HEK293T (cell line): ENCODE measurements around the gene BRCA2.

Experiments
- CTCF ChIA-PET: fragments of 350-600 bp; formaldehyde crosslinking; extraction: SDS; loops from one replicate; lab custom pipeline; 2021; ENCODE audit warnings: antibody characterized with exemption, inconsistent platforms; lab: Yijun Ruan, JAX
- POLR2A ChIA-PET: fragments of 350-600 bp; formaldehyde crosslinking; extraction: SDS; loops from one replicate; lab custom pipeline; 2020; ENCODE audit warnings: antibody characterized with exemption, inconsistent platforms; lab: Yijun Ruan, JAX
- DNase-seq: peaks from one replicate; pipeline ENCODE4 v3.0.0; 2012; ENCODE audit warnings: mixed read lengths; ENCODE audit errors: extremely low spot score
- ARNT ChIP-seq: fragments of 450-650 bp; IDR thresholded peaks from 2 replicates; pipeline ENCODE4 v1.6.1; 2017; ENCODE audit warnings: mild to moderate bottlenecking
- BHLHE40 ChIP-seq: fragments of 450-650 bp; IDR thresholded peaks from 2 replicates; pipeline ENCODE4 v1.6.1; 2016; ENCODE audit warnings: mild to moderate bottlenecking, moderate library complexity, borderline replicate concordance
- CTBP1 ChIP-seq: fragments of 450-650 bp; IDR thresholded peaks from 2 replicates; pipeline ENCODE4 v1.6.1; 2016; ENCODE audit warnings: borderline replicate concordance
- ELF4 ChIP-seq: fragments of 450-650 bp; IDR thresholded peaks from 2 replicates; pipeline ENCODE4 v1.6.1; 2017; ENCODE audit warnings: antibody characterized with exemption
- FOXA1 ChIP-seq: fragments of 450-650 bp; IDR thresholded peaks from 2 replicates; pipeline ENCODE4 v1.6.1; 2016; ENCODE audit warnings: mild to moderate bottlenecking
- FOXK2 ChIP-seq: fragments of 450-650 bp; IDR thresholded peaks from 2 replicates; pipeline ENCODE4 v1.6.1; 2016; ENCODE audit warnings: mild to moderate bottlenecking
- FOXM1 ChIP-seq: fragments of 450-650 bp; IDR thresholded peaks from 2 replicates; pipeline ENCODE4 v1.6.1; 2017; ENCODE audit warnings: mild to moderate bottlenecking, borderline replicate concordance
- HDGF ChIP-seq: fragments of 450-650 bp; IDR thresholded peaks from 2 replicates; pipeline ENCODE4 v1.6.1; 2017; ENCODE audit warnings: antibody characterized with exemption, borderline replicate concordance
- L3MBTL2 ChIP-seq: fragments of 450-650 bp; conservative IDR thresholded peaks from 2 replicates; pipeline ENCODE4 v1.6.1; 2016; ENCODE audit warnings: mild to moderate bottlenecking
- LEF1 ChIP-seq: fragments of 450-650 bp; IDR thresholded peaks from 2 replicates; pipeline ENCODE4 v1.6.1; 2017; ENCODE audit warnings: mild to moderate bottlenecking, borderline replicate concordance
- NFRKB ChIP-seq: fragments of 450-650 bp; IDR thresholded peaks from 2 replicates; pipeline ENCODE4 v1.6.1; 2016; ENCODE audit warnings: mild to moderate bottlenecking, moderate library complexity
- PKNOX1 ChIP-seq: fragments of 450-650 bp; IDR thresholded peaks from 2 replicates; pipeline ENCODE4 v1.6.1; 2016
- SP1 ChIP-seq: fragments of 450-650 bp; IDR thresholded peaks from 2 replicates; pipeline ENCODE4 v1.6.1; 2017
- SUZ12 ChIP-seq: fragments of 450-650 bp; IDR thresholded peaks from 2 replicates; pipeline ENCODE4 v1.6.1; 2016; ENCODE audit warnings: mild to moderate bottlenecking
- TARDBP ChIP-seq: fragments of 450-650 bp; IDR thresholded peaks from 2 replicates; pipeline ENCODE4 v1.6.1; 2016
- ZNF384 ChIP-seq: fragments of 450-650 bp; IDR thresholded peaks from 2 replicates; pipeline ENCODE4 v1.6.1; 2016

The BRCA2 gene

DNA sequence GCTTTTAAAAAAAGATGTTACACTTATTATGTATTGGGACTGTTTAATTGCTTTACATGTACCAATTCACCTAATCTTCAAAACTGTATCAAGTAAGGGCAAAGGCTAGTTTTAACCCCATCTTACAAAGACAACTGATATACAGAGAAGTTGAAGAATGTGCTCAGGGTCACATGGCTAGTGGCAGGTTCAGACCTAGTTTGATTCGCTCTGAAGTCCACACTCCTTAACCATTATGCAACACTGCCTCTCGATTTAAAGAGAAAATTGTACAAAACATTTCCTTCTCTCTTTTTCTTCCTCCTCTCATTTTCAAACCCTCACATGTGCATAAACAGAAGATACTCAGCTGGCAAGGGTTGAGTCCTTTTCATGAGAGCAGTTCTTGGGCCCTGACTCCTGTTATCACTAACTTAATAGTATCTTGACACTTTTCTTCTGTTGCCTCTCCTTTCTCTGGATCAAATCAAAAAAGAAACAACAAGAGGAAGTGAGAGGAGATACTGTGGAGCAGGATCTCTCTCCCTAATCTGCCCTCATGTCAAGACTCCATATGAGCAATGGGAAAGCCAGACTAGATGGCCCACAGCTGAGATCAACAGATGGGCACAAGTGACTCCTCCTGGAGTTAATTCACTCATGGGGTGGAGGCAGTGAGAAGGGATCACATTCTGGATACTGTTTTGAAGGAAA, 131.6 kb downstream of the BRCA2 start:
- CTCF ChIA-PET, result no interaction called here

GRCh38 chr13:32447894-32448623, 132.8 kb downstream of the BRCA2 start:
- ChIA-PET POLR2A (no interaction called here), CTCF (interaction anchor here (1.1 kb wide), 1 partner anchor 538 kb away, joined by 3 read pairs; no protein-coding TSS in a partner anchor)
- no peak for TF ChIP-seq ARNT
- no peak for TF ChIP-seq CTBP1
- TF ChIP-seq SUZ12, result no peak
- TF ChIP-seq ELF4, result no peak
- TF ChIP-seq LEF1, result no peak
- TF ChIP-seq FOXA1, result no peak
- no peak for TF ChIP-seq BHLHE40
- TF ChIP-seq TARDBP, result no peak
- TF ChIP-seq L3MBTL2, result no peak
- no peak for TF ChIP-seq PKNOX1
- TF ChIP-seq HDGF, result no peak
- no peak for TF ChIP-seq SP1
- TF ChIP-seq ZNF384, result no peak
- no peak for TF ChIP-seq FOXK2
- TF ChIP-seq FOXM1, result no peak
- no peak for TF ChIP-seq NFRKB
- DNase-seq, result no peak

More for the DNA sequence above, 131.6 kb downstream of the BRCA2 start:
- POLR2A ChIA-PET, result no interaction called here
- TF ChIP-seq SP1, result no peak
- TF ChIP-seq ELF4, result no peak
- TF ChIP-seq FOXM1, result no peak
- no peak for TF ChIP-seq TARDBP
- no peak for TF ChIP-seq FOXK2
- TF ChIP-seq NFRKB, result no peak
- no peak for TF ChIP-seq FOXA1
- no peak for TF ChIP-seq LEF1
- no peak for TF ChIP-seq BHLHE40
- no peak for DNase-seq

DNA sequence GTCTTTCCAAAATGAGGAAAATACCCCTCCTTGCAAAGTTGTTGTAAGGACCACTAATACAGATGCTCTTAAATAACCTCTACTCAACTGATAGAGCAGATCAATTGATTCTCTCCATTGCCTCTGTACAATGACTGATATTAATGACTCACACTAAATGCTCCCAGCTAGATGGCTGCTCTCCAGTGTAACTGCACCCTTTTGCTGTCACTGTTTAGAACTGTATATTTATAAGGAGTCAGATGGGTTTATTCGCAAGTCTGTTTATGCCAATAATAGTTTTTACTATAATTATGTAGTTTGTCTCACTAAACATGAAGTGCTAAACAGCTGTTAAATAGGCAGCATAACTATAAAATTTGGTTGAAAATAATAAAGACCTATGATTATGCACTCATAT, 133.7 kb downstream of the BRCA2 start:
- ChIA-PET CTCF (interaction anchor here (1.1 kb wide), 1 partner anchor 539 kb away, joined by 3 read pairs; no protein-coding TSS in a partner anchor), POLR2A (no interaction called here)
- DNase-seq, result no peak
- TF ChIP-seq TARDBP, result no peak
- no peak for TF ChIP-seq HDGF
- no peak for TF ChIP-seq CTBP1
- TF ChIP-seq PKNOX1, result no peak
- TF ChIP-seq BHLHE40, result no peak
- no peak for TF ChIP-seq SUZ12
- TF ChIP-seq SP1, result no peak
- TF ChIP-seq LEF1, result no peak
- TF ChIP-seq ZNF384, result no peak
- TF ChIP-seq ELF4, result no peak
- TF ChIP-seq FOXA1, result no peak
